ENCODE data around the gene LRRC15.

Gene LRRC15

GRCh38 chr3:194313560-194314387 lies 55.8 kb downstream of the LRRC15 start:
- no peak for DNase-seq

DNA sequence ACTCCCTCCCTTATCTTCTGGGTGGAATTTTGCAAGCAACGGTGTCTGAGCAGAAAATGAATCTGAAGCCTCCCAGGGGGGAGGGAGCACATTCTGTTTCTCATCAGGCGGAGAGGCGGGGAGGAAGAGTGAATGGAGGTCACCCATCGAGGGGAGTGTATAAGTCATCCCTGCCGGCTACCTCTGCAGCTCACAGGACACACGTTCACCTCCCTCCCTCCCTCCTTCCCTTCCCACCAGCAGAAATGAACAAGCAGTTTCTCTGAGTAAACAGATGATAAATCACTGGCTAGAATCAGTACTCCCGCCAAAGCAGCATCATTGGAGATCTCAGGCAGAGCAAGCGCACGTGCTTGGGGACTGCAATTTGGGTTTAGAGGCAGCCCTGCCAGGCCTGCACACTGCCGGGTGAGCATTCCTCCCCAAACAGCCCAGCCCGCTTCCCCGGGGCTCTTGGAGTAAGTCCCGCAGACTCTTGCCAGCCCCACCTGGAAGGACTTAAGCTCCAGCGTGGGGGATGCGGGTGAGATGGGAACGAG lies 56.7 kb downstream of the LRRC15 start:
- DNase-seq: peak; percentile 55

DNA sequence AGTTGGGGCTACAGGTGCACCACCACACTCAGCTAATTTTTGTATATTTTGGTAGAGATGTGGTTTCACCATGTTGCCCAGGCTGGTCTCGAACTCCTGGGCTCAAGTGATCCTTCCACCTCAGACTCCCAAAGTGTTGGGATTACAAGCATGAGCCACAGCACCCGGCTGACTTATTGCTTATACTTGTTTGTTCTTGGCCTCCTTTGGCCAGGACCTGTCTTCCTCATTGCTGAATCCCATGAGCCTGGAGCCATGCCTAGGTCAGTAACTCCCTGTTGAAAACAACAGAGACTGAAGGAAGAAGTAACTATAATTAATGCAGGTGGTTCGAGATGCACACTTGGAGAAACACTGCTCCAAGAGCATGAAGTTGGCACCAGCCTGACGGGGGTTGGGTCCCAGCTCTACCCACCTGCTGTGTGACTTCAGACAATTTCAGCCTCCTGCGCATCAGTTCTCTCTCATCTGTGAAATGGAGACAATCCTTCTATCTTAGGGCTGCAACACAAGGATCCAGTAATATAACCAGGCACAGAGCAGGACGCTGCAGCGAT lies 57.3 kb downstream of the LRRC15 start:
- DNase-seq: no peak

DNA sequence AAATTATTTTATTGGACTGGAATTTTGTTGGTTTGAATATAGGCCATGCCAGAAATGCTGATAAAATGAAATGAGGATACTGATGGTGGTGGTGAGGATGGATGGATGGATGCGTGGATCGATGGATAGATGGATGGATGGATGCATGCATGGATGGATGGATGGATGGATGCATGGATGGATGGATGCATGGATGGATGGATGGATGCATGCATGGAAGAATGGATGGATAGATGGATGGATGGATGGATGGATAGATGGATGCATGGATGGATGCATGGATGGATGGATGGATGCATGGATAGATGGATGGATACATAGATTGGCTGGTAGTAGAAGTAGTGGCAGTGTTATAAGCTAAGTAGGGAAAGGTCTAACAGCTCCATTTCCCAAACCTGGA lies 58.5 kb downstream of the LRRC15 start:
- DNase-seq: no peak

- DNase-seq: no peak
Observed at GRCh38 chr3:194310060-194310835, 59.3 kb downstream of the LRRC15 start.

DNA sequence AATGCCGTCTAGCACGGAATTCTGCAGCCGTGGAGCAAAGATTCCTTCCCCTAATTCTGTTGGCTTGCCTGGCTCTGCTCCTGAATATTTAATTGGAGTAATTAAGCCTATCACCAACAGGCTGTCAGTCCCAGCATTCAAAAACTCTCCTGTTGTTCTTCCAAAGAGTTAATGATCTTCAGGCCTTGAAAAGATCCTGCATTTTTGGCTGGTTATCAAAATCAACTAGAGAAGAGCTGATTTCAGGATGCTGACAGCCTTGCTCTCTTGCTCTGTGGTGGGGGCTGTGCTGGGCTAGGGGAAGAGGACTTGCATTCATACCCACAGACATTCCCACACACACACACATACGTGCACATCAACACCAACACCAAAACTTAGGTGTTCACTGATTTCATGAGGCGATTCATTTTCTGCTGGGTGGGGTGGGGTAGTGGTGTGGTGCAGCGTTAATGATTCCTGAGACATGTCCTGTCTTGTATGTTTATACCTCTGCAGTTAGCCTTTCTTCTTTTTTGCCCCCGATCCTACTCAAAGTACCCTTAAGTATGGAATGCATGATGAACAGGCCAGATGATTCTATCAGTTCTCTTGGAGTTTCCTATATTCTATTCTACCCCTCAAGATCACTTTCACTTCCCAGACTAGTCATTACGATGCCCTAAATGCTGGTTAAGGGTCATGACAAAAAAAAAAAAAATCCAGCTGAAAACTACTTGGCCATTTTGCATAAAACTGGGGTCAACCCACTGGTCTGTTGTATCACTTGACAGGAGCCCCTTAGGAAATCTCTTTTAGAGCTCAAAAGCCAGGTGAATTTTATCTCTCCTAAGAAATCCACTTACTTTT lies 60.7 kb downstream of the LRRC15 start:
- no peak for DNase-seq

GRCh38 chr3:194307849-194308248 lies 61.7 kb downstream of the LRRC15 start:
- DNase-seq: no peak

DNA sequence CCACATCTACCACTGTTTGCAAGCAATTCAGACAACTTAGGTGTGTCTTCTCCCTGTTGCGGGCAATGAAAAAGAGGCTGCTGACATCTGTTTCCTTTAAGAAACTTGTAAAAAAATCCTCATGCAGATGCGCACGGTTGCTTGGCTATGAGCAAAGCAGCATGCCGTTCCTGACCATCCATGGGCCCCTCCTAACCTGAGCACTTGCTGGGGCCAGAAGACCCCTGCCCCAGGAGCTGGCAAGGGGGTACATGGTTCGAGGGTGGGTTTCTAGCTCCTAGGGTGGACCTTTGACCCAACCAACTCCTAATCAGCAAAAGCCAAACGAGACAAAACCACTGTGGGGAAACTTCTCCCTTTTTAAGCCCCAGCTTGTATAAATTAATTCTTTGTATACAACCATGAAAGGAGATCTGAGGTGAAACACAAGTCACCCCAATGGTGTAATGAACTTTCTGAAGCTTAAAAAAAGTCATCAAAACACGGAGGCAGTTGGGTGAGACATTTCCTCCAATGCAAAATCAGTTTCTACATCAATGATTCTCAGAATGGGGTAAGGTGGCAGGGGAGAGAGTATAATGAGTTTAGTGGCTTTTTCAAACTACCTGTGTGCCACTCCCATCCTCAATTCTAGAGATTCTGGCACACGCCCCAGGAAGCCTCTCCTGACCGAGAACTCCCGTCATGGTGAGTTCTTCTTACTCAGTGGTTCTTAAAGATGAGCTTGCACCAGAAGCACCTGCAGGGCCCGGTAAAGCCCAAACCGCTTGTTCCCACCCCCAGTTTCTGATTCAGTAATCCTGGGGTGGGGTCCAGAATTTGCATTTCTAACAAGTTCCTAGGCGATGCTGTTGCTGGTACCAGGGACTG lies 62.5 kb downstream of the LRRC15 start:
- DNase-seq: no peak

GRCh38 chr3:194306109-194306686 lies 63.3 kb downstream of the LRRC15 start:
- DNase-seq: peak; percentile 37

DNA sequence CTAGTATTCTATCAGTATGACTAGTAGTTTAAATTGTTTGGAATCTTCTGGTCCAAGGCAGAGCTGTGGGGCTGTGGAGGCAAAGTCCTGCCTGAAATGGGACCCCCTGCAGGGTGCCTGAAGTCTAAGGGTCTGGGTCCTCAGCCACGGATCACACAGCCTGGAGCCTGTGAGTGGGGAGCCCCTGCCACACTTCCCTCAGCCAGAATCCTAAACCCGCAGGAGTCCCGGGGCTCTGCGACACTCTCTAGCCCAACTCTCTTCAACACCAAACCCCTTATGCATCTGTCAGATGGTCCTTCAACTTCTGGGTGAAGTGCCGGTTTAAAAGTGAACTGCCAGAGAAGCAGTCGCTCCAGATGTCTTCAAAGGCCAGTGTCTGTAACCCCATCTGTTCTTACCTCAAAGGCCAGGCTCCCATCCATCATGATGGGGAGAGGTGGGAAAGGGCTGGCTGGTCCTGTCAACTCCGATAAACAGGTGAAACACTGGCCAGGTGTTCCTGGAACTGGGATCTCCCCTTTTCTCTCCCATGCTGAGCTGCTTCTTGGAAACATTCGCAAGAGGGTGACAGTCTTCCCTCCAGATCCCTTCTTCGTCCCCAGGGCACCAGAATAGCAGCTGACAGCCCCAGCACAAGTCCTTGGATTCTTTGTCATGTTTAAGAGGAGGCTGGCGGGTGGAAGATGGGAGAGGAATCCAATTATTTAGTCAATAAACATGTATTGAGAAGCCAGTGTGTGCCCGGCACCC lies 64.0 kb downstream of the LRRC15 start:
- no peak for DNase-seq

Data from NCI-H1417 treated with DMSO at 0.1 percent for 48 hours (cell line).